ENCODE results near the gene CLEC3B. TPM values are rescaled to one million over a fixed set of nuclear protein-coding genes. Genes with fewer than 3 reads are reported as not detected.

Gene CLEC3B
- total and polyA plus RNA-seq, 2 of the 8 experiments (the other 6 are each of a cell fraction or from before 2014, with no cell fraction given), result 0.32 TPM; not detected in 1

- Histone ChIP-seq H3K4me2 (ENCODE audit: insufficient read depth in 1 of 2, low read depth in 2 of 2, low read length in 2 of 2) (no peak overlapping the region), H2BK20ac (ENCODE audit: low read length) (no peak overlapping the region), H3K23me2 (ENCODE audit: low read depth, low read length) (no peaks in the 10 kb centered on the region), H3K27me3 (replicated peaks in 1 of 4; ENCODE audit: control insufficient read depth in 3 of 4, extremely low read depth in 1 of 4, insufficient read depth in 3 of 4, low read length in 3 of 4) (no peaks in the 10 kb centered on the region), H3K27ac (ENCODE audit: low read depth, low read length) (no peak overlapping the region), H3K4ac (replicated peaks; ENCODE audit: insufficient read length, low read depth, low read length) (no peak overlapping the region), H2BK12ac (ENCODE audit: low read depth, low read length) (no peak overlapping the region), H3K4me1 (replicated peaks in 1 of 4; ENCODE audit: control insufficient read depth in 3 of 4, insufficient read depth in 4 of 4, low read length in 3 of 4) (no peaks in the 10 kb centered on the region), H2BK5ac (ENCODE audit: low read depth, low read length) (no peak overlapping the region), H4K20me1 (replicated peaks in 1 of 2; ENCODE audit: control insufficient read depth in 1 of 2, insufficient read depth in 2 of 2, low read length in 2 of 2) (peaks cover 3 to 6% of the 10 kb centered on the region in 2 experiments), H3K56ac (replicated peaks; ENCODE audit: insufficient read length, low read depth, low read length) (no peak overlapping the region), H2BK15ac (ENCODE audit: low read length) (no peak overlapping the region), H3K18ac (ENCODE audit: extremely low read depth, low read length) (no peak overlapping the region), H3K79me2 (ENCODE audit: control insufficient read depth in 1 of 2, insufficient read depth in 2 of 2, low read length in 2 of 2) (peaks cover 0 to 2% of the 10 kb centered on the region in 2 experiments; a peak in 1 of 4 replicates), H3K36me3 (ENCODE audit: control insufficient read depth in 2 of 4, insufficient read depth in 4 of 4, low read length in 3 of 4) (peaks cover 22 to 88% (median 70%) of the 10 kb centered on the region in 4 experiments), H3K9ac (replicated peaks in 1 of 4; ENCODE audit: extremely low read depth in 1 of 4, low read depth in 3 of 4, low read length in 3 of 4) (no peak overlapping the region), H3K4me3 (ENCODE audit: extremely low read depth in 1 of 4, insufficient read depth in 2 of 4, low read depth in 3 of 4, low read length in 4 of 4) (no peak overlapping the region), H4K8ac (ENCODE audit: extremely low read depth, insufficient read depth, low read length) (no peak overlapping the region), H3K14ac (ENCODE audit: insufficient read length) (no peak overlapping the region), H3K79me1 (ENCODE audit: low read depth, low read length) (peaks cover 2% of the 10 kb centered on the region), H4K5ac (ENCODE audit: insufficient read length, low read depth, low read length) (no peak overlapping the region), H2BK120ac (replicated peaks; ENCODE audit: low read depth, low read length) (no peak overlapping the region), H3K23ac (ENCODE audit: insufficient read length) (no peak overlapping the region), H3K9me3 (ENCODE audit: insufficient read depth in 2 of 2, low read depth in 1 of 2, low read length in 1 of 2) (peaks cover 4 to 11% of the 10 kb centered on the region in 2 experiments; a peak in 3 of 4 replicates), H2AK5ac (ENCODE audit: low read depth, low read length) (no peak overlapping the region), H4K91ac (replicated peaks; ENCODE audit: insufficient read length, low read length) (no peak overlapping the region), H2AFZ (ENCODE audit: low read length) (no peak overlapping the region)
- DNase-seq (ENCODE audit: low read depth in 1 of 2, low spot score in 2 of 2), result no peak
- POLR2A ChIA-PET (ENCODE audit: partially characterized antibody), result interaction anchor here (0.8 kb wide), 1 partner anchor 23 kb away, joined by 3 read pairs; no protein-coding TSS in a partner anchor
- 76% methylated on average over 4 of the region's 4 CpGs; no CpG with 5 or more reads in 1 of the 2 experiments for WGBS, 2 experiments (ENCODE audit: extremely low coverage in 1 of 2, insufficient coverage in 1 of 2, insufficient read length in 1 of 2, insufficient replicate concordance in 2 of 2, low coverage in 1 of 2, low lambda C conversion rate in 2 of 2, missing lambda C conversion rate in 1 of 2)
- CTCF ChIA-PET (ENCODE audit: partially characterized antibody), result interaction anchor here (5.5 kb wide), 1 partner anchor 9 kb away, joined by 37 read pairs; no protein-coding TSS in a partner anchor
- no peak for FAIRE-seq
- TF ChIP-seq ASH2L (IDR thresholded peaks at IDR 0.05; ENCODE audit: low read length) (no peak), SP2 (IDR thresholded peaks at IDR 0.05; ENCODE audit: low read length) (no peak), GTF2F1 (IDR thresholded peaks at IDR 0.05; ENCODE audit: borderline replicate concordance, low read depth, low read length) (no peak), NANOG (IDR thresholded peaks at IDR 0.05; ENCODE audit: insufficient read depth, low read depth, low read length, poor library complexity, severe bottlenecking) (no peak), CBX5 (IDR thresholded peaks at IDR 0.05; ENCODE audit: low read depth, low read length) (no peak), BRCA1 (IDR thresholded peaks at IDR 0.05; ENCODE audit: low read depth, low read length) (no peak)
Observed at GRCh38 chr3:45000823-45001222, 25.3 kb upstream of the CLEC3B start.
